Neutrophil (primary cell): Measurements from ENCODE around the gene THAP11.

Experiments used
- H3K27ac ChIP-seq: fragments of 200-600 bp; sonication (generic); 2 replicates; pipeline ENCODE4 v1.5.1; 2016; ENCODE audit warnings: mild to moderate bottlenecking, moderate library complexity
- H3K27me3 ChIP-seq: fragments of 200-600 bp; sonication (generic); 2 replicates; pipeline ENCODE4 v1.6.0; 2016; ENCODE audit warnings: mild to moderate bottlenecking
- H3K36me3 ChIP-seq: fragments of 200-600 bp; sonication (generic); 2 replicates; pipeline ENCODE4 v1.5.1; 2017
- H3K4me1 ChIP-seq, 2 experiments: fragments of 200-600 bp in 1 of 2; sonication (generic) in 1 of 2; 1 replicate in 1 of 2; 2 replicates in 1 of 2; pipeline versions ENCODE4 v1.5.1 to v1.6.1; 2013 to 2016; ENCODE audit warnings: low read depth in 1 of 2, low read length in 1 of 2, mild to moderate bottlenecking in 1 of 2, moderate library complexity in 1 of 2; ENCODE audit not compliant: control insufficient read depth in 1 of 2, insufficient read depth in 1 of 2
- H3K4me3 ChIP-seq, 2 experiments: fragments of 200-600 bp in 1 of 2; sonication (generic) in 1 of 2; 1 replicate in 1 of 2; 2 replicates in 1 of 2; pipeline ENCODE4 v1.5.1; 2013 to 2016; ENCODE audit warnings: low read depth in 1 of 2, low read length in 1 of 2, mild to moderate bottlenecking in 1 of 2, moderate library complexity in 1 of 2
- H3K9me3 ChIP-seq: fragments of 200-600 bp; sonication (generic); 2 replicates; pipeline ENCODE4 v1.5.1; 2016
- TF ChIP-seq, protein P1 (sequence below): fragments of 200-600 bp; sonication (generic); IDR thresholded peaks from 2 replicates; pipeline ENCODE4 v1.5.1; 2016; ENCODE audit warnings: antibody characterized with exemption

THAP11 gene

DNA sequence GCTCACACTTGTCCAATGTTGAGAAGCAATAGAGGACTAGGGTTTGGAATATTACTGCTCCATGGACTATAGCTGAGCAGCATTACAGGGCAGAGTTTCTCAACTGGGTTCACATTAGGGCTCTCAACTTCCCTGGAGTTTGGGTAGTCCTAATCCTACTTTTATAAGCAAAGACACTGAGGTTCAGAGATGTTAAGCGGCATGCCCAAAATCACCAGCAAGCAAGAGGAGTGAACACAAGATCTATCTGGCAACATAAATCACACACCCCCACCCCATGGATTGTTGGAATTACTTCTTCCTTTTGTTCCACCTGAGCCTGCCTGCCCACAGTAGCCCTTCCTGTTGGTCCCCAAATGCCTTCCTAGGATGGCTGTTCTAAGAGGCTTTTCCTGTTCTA is 30.2 kb upstream of the THAP11 start:
- TF ChIP-seq, protein P1, sequence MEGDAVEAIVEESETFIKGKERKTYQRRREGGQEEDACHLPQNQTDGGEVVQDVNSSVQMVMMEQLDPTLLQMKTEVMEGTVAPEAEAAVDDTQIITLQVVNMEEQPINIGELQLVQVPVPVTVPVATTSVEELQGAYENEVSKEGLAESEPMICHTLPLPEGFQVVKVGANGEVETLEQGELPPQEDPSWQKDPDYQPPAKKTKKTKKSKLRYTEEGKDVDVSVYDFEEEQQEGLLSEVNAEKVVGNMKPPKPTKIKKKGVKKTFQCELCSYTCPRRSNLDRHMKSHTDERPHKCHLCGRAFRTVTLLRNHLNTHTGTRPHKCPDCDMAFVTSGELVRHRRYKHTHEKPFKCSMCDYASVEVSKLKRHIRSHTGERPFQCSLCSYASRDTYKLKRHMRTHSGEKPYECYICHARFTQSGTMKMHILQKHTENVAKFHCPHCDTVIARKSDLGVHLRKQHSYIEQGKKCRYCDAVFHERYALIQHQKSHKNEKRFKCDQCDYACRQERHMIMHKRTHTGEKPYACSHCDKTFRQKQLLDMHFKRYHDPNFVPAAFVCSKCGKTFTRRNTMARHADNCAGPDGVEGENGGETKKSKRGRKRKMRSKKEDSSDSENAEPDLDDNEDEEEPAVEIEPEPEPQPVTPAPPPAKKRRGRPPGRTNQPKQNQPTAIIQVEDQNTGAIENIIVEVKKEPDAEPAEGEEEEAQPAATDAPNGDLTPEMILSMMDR: no peak

DNA sequence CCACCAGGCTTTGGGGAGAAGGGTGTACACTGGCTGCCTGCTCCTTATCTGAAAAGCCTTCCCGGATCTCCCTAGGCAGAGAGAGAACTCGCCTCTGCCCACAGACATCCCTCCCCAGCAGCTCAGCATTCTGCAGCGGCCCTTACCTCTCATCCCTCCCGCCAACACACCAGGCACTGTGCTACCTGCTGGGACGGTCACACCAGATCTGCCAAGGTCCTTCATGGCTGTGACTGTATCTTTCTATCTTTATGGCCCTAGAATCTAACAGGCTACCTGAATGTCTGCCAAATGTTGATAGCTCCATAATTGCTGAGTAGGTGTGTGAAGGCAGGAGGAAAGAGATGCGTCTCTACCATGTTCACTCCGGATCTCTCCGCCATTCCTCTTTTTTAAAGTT is 27.6 kb upstream of the THAP11 start:
- Histone ChIP-seq H3K27ac (no peak overlapping the region), H3K9me3 (no peaks in the 10 kb centered on the region), H3K4me1 (no peaks in the 10 kb centered on the region), H3K27me3 (no peaks in the 10 kb centered on the region), H3K4me3 (no peak overlapping the region), H3K36me3 (no peaks in the 10 kb centered on the region)
- TF ChIP-seq, protein P1: no peak

More for the DNA sequence above, 30.2 kb upstream of the THAP11 start:
- Histone ChIP-seq H3K4me3 (no peak overlapping the region), H3K27ac (no peak overlapping the region), H3K4me1 (peaks cover 6% of the 10 kb centered on the region in 2 experiments), H3K27me3 (no peaks in the 10 kb centered on the region), H3K36me3 (no peaks in the 10 kb centered on the region), H3K9me3 (no peaks in the 10 kb centered on the region)

DNA sequence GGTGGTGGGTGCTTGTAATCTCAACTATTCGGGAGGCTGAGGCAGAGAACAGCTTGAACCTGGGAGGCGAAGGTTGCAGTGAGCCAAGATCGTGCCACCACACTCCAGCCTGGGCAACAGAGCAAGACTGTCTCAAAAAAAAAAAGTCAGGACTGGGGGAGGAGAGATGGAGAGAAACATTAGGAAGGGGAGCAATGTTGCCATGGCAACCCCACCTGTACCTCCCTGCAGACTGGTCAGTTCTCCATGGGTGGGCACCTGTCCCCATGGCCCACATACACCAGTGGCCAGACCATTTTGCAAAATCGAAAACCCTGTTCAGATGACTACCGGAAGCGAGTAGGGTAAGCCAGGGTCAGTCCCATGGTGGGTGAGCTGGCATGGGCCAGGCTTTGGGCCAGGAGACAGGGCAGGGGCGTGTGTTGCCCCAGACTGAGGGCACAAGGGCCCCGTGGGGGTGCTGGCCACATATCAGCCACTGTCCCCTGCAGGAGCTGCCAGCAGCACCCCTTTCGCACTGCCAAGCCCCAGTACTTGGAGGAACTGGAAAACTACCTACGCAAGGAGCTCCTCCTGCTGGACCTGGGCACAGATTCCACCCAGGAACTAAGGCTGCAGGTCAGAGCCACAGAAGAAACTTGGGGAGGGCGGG is 21.4 kb upstream of the THAP11 start:
- Histone ChIP-seq H3K9me3 (no peaks in the 10 kb centered on the region), H3K27me3 (no peaks in the 10 kb centered on the region), H3K4me3 (no peak overlapping the region), H3K4me1 (no peaks in the 10 kb centered on the region), H3K36me3 (no peaks in the 10 kb centered on the region), H3K27ac (no peak overlapping the region)
- TF ChIP-seq, protein P1: no peak

DNA sequence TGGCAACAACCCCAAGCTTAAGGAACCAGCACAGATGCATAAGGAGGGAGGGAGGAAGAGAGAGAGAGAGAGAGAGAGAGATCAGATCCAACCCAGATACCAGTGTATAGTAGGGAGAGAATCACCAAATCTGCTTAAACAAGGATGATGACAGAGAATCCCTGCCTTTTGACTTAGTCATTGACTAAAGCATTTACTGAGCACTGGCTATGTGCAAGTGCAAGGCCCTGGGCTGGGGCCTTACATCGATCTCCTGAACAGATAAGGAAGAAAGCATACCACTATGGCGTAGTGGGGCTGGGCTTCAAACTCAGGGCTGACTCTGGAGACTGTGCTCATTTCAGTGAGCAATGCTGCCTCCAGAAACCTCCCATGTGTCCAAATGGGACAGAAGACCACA is 19.6 kb upstream of the THAP11 start:
- Histone ChIP-seq H3K27me3 (no peaks in the 10 kb centered on the region), H3K36me3 (peaks cover 15% of the 10 kb centered on the region)
- TF ChIP-seq, protein P1: no peak

DNA sequence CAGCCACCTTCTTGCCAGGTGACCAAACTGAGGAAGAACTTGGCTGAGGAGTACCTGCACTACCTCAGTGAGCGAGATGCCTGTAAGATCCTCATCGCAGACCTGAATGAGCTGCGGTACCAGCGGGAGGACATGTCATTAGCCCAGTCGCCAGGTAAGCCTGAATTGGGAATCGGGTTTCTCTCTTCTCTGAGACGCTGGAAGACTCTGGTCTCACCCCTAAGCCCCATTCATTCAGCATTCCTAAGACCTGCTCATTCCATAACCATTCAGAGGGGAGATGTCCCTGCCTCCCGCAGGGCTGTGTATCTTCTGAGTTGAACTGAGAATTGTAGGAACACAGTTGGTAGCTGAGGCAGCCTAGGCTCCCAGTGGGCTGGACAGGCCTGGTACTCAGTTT is 17.0 kb upstream of the THAP11 start:
- H3K4me1 ChIP-seq: no peaks in the 10 kb centered on the region
- TF ChIP-seq, protein P1: no peak
- no peaks in the 10 kb centered on the region for H3K27me3 ChIP-seq
- H3K27ac ChIP-seq: no peak overlapping the region
- no peak overlapping the region for H3K4me3 ChIP-seq
- H3K9me3 ChIP-seq: no peaks in the 10 kb centered on the region
- peaks cover 41% of the 10 kb centered on the region for H3K36me3 ChIP-seq

More for the DNA sequence above, 19.6 kb upstream of the THAP11 start:
- no peak overlapping the region for H3K27ac ChIP-seq
- no peak overlapping the region for H3K4me3 ChIP-seq
- no peaks in the 10 kb centered on the region for H3K4me1 ChIP-seq
- no peaks in the 10 kb centered on the region for H3K9me3 ChIP-seq
